Astrocyte (in vitro differentiated cells and primary cell): Measurements from ENCODE around the gene BBS5.

Experiments used
- EZH2 ChIP-seq: IDR thresholded peaks from 2 replicates; pipeline ENCODE4 v1.6.1; 2012; ENCODE audit warnings: mild to moderate bottlenecking, low read length, inconsistent platforms; ENCODE audit not compliant: insufficient read depth
- TF ChIP-seq, protein P1 (sequence below): IDR thresholded peaks from 2 replicates; pipeline ENCODE4 v1.5.1; 2011; ENCODE audit warnings: low read depth, mild to moderate bottlenecking, inconsistent platforms, low read length, moderate library complexity; ENCODE audit not compliant: insufficient read depth

DNA sequence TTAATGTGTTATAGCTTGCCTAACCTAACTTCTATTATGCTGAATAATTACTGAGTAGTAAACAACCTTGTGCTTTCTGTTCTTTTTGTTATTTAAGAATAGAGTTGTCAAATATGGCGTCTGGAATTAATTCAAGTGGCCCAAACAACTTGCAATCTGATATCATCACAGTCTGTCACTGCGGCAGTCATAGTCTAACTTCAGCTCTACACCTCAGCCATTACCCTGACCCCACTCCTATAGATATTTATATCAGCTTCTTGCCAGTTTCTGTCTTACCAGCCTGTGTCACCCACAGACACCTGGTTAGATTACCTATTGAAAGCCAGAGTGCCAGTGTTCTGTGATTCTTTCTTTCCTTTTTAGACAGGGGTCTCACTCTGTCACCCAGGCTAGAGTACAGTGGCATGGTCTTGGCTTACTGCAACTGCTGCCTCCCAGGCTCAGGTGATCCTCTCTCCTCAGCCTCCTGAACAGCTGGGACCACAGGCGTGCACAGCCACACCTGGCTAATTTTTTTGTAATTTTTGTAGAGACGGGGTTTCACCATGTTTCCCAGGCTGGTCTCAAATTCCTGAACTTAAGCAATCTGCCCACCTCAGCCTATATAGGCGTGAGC is 16.1 kb downstream of the BBS5 start:
- TF ChIP-seq, protein P1, sequence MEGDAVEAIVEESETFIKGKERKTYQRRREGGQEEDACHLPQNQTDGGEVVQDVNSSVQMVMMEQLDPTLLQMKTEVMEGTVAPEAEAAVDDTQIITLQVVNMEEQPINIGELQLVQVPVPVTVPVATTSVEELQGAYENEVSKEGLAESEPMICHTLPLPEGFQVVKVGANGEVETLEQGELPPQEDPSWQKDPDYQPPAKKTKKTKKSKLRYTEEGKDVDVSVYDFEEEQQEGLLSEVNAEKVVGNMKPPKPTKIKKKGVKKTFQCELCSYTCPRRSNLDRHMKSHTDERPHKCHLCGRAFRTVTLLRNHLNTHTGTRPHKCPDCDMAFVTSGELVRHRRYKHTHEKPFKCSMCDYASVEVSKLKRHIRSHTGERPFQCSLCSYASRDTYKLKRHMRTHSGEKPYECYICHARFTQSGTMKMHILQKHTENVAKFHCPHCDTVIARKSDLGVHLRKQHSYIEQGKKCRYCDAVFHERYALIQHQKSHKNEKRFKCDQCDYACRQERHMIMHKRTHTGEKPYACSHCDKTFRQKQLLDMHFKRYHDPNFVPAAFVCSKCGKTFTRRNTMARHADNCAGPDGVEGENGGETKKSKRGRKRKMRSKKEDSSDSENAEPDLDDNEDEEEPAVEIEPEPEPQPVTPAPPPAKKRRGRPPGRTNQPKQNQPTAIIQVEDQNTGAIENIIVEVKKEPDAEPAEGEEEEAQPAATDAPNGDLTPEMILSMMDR: no peak
- TF ChIP-seq EZH2: no peak
